ENCODE data around the gene USP10. TPM values are rescaled to one million over a fixed set of nuclear protein-coding genes. Genes with fewer than 3 reads are reported as not detected.

USP10 gene
- total and polyA plus RNA-seq, 2 donors (not counting 1 experiment from before 2014, with no cell fraction given) = 48.9 to 134 TPM

DNA sequence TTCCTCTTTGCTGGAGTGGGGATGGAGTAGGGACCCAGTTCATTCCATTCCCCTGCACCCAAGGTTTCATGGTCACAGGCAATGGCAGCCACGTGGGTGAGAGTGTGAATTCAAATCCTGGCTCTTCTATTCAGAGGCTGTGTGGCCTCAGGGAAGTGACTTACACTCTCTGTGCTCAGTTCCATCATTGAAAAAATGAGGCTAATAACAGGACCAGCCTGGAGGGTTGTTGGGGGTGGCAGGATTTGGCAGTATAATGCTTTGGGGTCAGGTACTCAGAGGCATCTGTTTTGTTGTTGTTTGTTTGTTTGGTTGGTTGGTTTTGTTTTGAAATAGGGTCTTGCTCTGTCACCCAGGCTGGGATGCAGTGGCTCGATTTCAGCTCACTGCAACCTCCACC, 117.8 kb downstream of the USP10 start:
- ChIA-PET POLR2A (no interaction called here), CTCF (no interaction called here)
- H3K4me3 Mint-ChIP-seq = no peak overlapping the region
- Histone ChIP-seq H3K4me1 (ENCODE audit: control insufficient read depth in 2 of 2, insufficient read depth in 2 of 2, low read length in 2 of 2) (peaks cover 11 to 13% of the 10 kb centered on the region in 2 donors), H2AFZ (ENCODE audit: insufficient read depth, low read depth, low read length, poor library complexity, severe bottlenecking) (no peak overlapping the region), H3K27me3 (replicated peaks in 1 of 4; ENCODE audit: control extremely low read depth in 1 of 4, control insufficient read depth in 3 of 4, insufficient read depth in 4 of 4, low read length in 3 of 4) (peaks cover 0 to 37% (median 16%) of the 10 kb centered on the region in 4 experiments), H3K27ac (ENCODE audit: low read length in 2 of 2) (no peak overlapping the region), H3K36me3 (replicated peaks in 1 of 2; ENCODE audit: control extremely low read depth in 1 of 2, control insufficient read depth in 1 of 2, extremely low read depth in 1 of 2, insufficient read depth in 2 of 2, low read length in 1 of 2) (no peaks in the 10 kb centered on the region), H4K20me1 (ENCODE audit: control insufficient read depth, insufficient read depth, low read length, poor library complexity, severe bottlenecking) (no peaks in the 10 kb centered on the region), H3K79me2 (ENCODE audit: control insufficient read depth, insufficient read depth, low read length) (no peaks in the 10 kb centered on the region), H3K9me3 (ENCODE audit: control extremely low read depth in 1 of 3, control insufficient read depth in 2 of 3, insufficient read depth in 1 of 3, low read length in 2 of 3) (peaks cover 0 to 6% (median 0%) of the 10 kb centered on the region in 3 donors), H3K4me2 (replicated peaks; ENCODE audit: low read depth, low read length, poor library complexity, severe bottlenecking) (no peak overlapping the region), H3K9ac (ENCODE audit: low read length) (no peak overlapping the region), H3K4me3 (ENCODE audit: control extremely low read depth in 1 of 5, extremely low read depth in 1 of 5, insufficient read depth in 1 of 5, low read depth in 2 of 5, low read length in 4 of 5) (no peak overlapping the region)
- intact Hi-C loops (cut with micrococcal nuclease) = no loop called here
- TF ChIP-seq, protein P1, sequence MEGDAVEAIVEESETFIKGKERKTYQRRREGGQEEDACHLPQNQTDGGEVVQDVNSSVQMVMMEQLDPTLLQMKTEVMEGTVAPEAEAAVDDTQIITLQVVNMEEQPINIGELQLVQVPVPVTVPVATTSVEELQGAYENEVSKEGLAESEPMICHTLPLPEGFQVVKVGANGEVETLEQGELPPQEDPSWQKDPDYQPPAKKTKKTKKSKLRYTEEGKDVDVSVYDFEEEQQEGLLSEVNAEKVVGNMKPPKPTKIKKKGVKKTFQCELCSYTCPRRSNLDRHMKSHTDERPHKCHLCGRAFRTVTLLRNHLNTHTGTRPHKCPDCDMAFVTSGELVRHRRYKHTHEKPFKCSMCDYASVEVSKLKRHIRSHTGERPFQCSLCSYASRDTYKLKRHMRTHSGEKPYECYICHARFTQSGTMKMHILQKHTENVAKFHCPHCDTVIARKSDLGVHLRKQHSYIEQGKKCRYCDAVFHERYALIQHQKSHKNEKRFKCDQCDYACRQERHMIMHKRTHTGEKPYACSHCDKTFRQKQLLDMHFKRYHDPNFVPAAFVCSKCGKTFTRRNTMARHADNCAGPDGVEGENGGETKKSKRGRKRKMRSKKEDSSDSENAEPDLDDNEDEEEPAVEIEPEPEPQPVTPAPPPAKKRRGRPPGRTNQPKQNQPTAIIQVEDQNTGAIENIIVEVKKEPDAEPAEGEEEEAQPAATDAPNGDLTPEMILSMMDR (IDR thresholded peaks at IDR 0.05) = no peak
- TF ChIP-seq EZH2 (IDR thresholded peaks at IDR 0.05; ENCODE audit: borderline replicate concordance, insufficient read depth, low read depth, low read length, poor library complexity, severe bottlenecking) = no peak
- no peaks in the 10 kb centered on the region for H3K9me3 Mint-ChIP-seq (ENCODE audit: insufficient read depth)
- 73% methylated on average over 2 of the region's 2 CpGs for WGBS (ENCODE audit: insufficient coverage)
- peaks cover 8% of the 10 kb centered on the region for H3K4me1 Mint-ChIP-seq
- ATAC-seq (ENCODE audit: low read depth) (no peak), DNase-seq (no peak)
- H3K27ac Mint-ChIP-seq = no peak overlapping the region
- H3K27me3 Mint-ChIP-seq = peaks cover 41% of the 10 kb centered on the region

DNA sequence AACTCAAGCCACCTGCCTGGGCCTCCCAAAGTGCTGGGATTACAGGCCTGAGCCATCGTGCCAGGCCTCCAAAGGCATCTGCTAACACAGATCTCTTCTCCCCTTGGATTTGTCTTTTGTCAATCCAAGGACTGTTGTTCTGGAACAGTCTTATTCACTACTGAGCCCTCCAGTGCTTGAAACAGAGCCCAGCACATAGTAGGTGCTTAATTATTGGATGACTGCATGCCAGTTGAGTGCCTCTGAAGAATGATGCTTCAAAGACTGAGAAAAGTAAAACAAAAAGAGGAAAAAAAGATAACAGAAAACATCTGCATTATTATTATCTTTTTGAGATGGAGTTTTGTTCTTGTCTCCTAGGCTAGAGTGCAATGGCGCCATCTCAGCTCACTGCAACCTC, 118.3 kb downstream of the USP10 start:
- intact Hi-C loops (cut with micrococcal nuclease) = no loop called here
- H3K4me3 Mint-ChIP-seq = no peak overlapping the region
- peaks cover 43% of the 10 kb centered on the region for H3K27me3 Mint-ChIP-seq
- 100% methylated on average over 1 of the region's 2 CpGs for WGBS (ENCODE audit: insufficient coverage)
- DNase-seq (no peak), ATAC-seq (ENCODE audit: low read depth) (no peak)
- H3K9me3 Mint-ChIP-seq (ENCODE audit: insufficient read depth) = no peaks in the 10 kb centered on the region
- no peak overlapping the region for H2AFZ ChIP-seq (ENCODE audit: insufficient read depth, low read depth, low read length, poor library complexity, severe bottlenecking)
- POLR2A ChIA-PET = no interaction called here
- no peak overlapping the region for H3K27ac Mint-ChIP-seq
- H3K4me3 ChIP-seq (ENCODE audit: control extremely low read depth in 1 of 5, extremely low read depth in 1 of 5, insufficient read depth in 1 of 5, low read depth in 2 of 5, low read length in 4 of 5) = no peak overlapping the region
- H4K20me1 ChIP-seq (ENCODE audit: control insufficient read depth, insufficient read depth, low read length, poor library complexity, severe bottlenecking) = no peaks in the 10 kb centered on the region
- H3K4me1 Mint-ChIP-seq = peaks cover 8% of the 10 kb centered on the region
- no peak overlapping the region for H3K27ac ChIP-seq (ENCODE audit: low read length in 2 of 2)
- TF ChIP-seq, protein P1 (IDR thresholded peaks at IDR 0.05) = no peak
- no peak for TF ChIP-seq EZH2 (IDR thresholded peaks at IDR 0.05; ENCODE audit: borderline replicate concordance, insufficient read depth, low read depth, low read length, poor library complexity, severe bottlenecking)
- H3K9me3 ChIP-seq (ENCODE audit: control extremely low read depth in 1 of 3, control insufficient read depth in 2 of 3, insufficient read depth in 1 of 3, low read length in 2 of 3) = peaks cover 0 to 6% (median 0%) of the 10 kb centered on the region in 3 donors
- CTCF ChIA-PET = no interaction called here
- no peak overlapping the region for H3K4me2 ChIP-seq (replicated peaks; ENCODE audit: low read depth, low read length, poor library complexity, severe bottlenecking)
- H3K9ac ChIP-seq (ENCODE audit: low read length) = no peak overlapping the region
- H3K4me1 ChIP-seq (ENCODE audit: control insufficient read depth in 2 of 2, insufficient read depth in 2 of 2, low read length in 2 of 2) = peaks cover 11 to 13% of the 10 kb centered on the region in 2 donors
- peaks cover 0 to 41% (median 16%) of the 10 kb centered on the region in 4 experiments for H3K27me3 ChIP-seq (replicated peaks in 1 of 4; ENCODE audit: control extremely low read depth in 1 of 4, control insufficient read depth in 3 of 4, insufficient read depth in 4 of 4, low read length in 3 of 4)
- no peaks in the 10 kb centered on the region for H3K36me3 ChIP-seq (replicated peaks in 1 of 2; ENCODE audit: control extremely low read depth in 1 of 2, control insufficient read depth in 1 of 2, extremely low read depth in 1 of 2, insufficient read depth in 2 of 2, low read length in 1 of 2)
- H3K79me2 ChIP-seq (ENCODE audit: control insufficient read depth, insufficient read depth, low read length) = no peaks in the 10 kb centered on the region

Measured in B cell (primary cell).